ENCODE data around the gene TMEM62.
"Not testable (repeated sequence)": the region's sequence is repeated elsewhere in the genome, so short reads cannot be mapped to it uniquely, and the experiment has no call there.

TMEM62 gene

GRCh38 chr15:43177147-43177546, 43.8 kb downstream of the TMEM62 start:
- not testable (repeated sequence) for DNase-seq (ENCODE audit: low read depth, low spot score)

DNA sequence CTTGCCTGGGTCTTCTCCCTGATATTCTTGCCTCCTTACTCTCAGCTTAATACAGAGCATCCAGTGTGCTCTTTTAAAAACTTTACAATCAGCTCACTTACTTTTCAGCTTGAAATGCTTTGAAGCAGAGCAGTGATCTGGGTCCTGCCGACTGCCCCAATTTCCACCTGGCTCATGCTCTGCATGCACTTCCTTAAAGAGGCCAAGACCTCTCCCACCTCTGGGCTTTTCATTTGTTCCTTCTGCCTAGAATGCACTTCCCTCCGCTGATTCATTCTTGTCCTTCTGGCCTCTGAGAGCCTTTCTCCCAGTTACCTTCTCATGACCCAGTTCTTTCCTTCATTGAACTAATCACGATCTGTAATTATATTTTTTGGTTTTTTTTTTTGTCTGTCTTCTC, 49.9 kb downstream of the TMEM62 start:
- DNase-seq (ENCODE audit: low read depth, low spot score), result no peak

GRCh38 chr15:43184407-43185124, 51.2 kb downstream of the TMEM62 start:
- no peak for DNase-seq (ENCODE audit: low read depth, low spot score)

GRCh38 chr15:43185157-43186002, 52.0 kb downstream of the TMEM62 start, which contains the start of gene CCNDBP1:
CCNDBP1 (plus strand) TSS chr15:43185403; CDS start chr15:43185499, 96 bp downstream.
- DNase-seq (ENCODE audit: low read depth, low spot score), result peak; percentile 74

- no peak for DNase-seq (ENCODE audit: low read depth, low spot score)
These were observed 52.6 kb downstream of the TMEM62 start for GRCh38 chr15:43186003-43186353.

GRCh38 chr15:43187544-43188155, 54.3 kb downstream of the TMEM62 start:
- DNase-seq (ENCODE audit: low read depth, low spot score), result no peak

DNA sequence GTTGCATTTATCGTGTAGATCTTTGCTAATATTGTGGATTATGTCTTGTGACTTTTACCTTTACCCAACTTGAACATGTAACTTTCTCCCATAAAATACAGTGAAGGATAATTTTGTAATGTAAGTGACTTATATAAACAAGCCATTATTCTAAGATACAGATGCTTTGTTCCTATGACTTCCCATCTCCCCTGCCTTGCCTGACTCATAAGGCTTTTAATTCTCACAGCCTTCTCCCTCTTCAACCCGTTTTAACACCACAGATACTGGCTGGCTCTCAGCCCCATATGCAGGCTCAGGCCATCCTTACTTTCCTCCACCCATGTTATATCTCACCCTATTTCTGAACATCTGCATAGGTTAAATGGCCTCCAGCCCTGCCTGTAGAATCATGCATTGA, 55.9 kb downstream of the TMEM62 start:
- no peak for DNase-seq (ENCODE audit: low read depth, low spot score)

DNA sequence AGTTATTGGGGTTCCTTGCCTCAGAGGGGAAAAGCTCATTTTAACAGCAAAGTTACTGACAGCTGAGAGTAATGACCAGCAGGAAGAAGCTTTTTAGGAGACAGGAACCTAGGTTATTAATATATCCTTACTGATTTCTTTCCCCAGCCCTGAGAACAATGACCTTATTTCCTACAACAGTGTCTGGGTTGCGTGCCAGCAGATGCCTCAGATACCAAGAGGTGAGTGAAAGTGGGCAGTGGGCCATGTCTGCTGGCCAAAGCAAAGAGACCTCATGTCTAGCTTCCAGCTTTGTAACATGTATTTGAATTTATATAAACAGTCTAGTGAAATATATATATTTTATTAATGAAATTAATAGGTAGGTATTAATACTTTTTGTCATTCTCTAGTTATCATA, 56.8 kb downstream of the TMEM62 start:
- DNase-seq (ENCODE audit: low read depth, low spot score), result no peak

DNA sequence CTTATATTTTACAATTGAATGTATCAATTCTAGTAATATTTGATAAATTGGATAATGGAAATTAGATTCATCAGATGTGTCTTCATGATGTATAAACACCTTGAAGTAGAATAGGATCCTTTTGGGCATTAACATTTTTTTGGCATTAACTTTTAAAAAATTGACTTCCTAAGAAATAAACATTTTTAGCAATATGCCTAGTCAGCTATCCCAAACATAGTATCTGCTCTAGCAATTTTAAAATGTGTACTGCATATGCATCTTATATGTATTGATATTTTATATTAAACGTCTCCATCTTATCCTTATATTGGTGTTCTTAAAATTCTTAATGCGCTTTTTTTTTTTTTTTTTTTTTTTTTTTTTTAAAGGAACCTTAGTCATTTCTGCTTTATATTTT, 60.3 kb downstream of the TMEM62 start:
- no peak for DNase-seq (ENCODE audit: low read depth, low spot score)

DNA sequence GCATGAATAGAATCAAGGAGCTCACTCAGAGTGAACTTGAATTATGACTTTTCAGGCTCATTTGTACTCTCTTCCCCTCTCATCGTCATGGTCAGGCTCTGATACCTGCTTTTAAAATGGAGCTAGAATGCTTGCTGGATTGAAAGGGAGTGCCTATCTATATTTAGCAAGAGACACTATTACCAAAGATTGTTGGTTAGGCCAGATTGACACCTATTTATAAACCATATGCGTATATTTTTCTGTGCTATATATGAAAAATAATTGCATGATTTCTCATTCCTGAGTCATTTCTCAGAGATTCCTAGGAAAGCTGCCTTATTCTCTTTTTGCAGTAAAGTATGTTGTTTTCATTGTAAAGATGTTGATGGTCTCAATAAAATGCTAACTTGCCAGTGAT, 61.4 kb downstream of the TMEM62 start:
- DNase-seq (ENCODE audit: low read depth, low spot score), result no peak

DNA sequence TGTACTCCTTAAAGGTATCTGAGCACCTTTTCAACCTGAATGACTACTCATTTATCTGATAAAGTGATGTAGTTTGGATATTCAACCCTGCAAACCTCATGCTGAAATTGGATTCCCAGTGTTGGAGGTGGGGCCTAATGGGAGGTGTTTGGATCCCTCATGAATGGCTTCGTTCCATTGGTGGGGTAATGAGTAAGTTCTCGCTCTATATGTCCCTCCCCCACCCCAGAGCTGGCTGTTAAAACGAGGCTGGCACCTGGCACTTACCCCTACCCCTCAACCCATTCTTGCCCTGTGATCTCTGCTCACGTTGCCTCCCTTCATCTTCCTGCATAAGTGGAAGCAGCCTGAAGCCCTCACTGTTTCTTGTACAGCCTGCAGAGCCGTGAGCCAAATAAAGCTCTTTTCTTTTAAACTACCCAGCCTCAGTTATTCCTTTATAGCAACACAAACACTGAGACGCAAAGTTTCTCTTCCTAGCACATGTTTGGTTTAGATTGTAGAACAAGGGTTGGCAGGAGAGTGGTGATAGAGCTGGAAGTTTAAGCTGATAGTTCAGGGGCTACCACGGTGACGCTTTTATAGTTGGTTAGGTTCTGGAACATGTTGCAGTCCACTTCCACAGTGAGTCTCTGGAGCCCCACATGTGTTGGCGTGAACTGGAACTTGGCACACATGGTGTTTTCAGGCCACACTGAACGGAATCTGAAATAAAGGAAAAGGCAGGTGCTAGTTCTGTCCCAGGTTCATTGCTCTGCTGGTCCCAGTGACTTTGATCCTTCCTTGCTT, 63.6 kb downstream of the TMEM62 start:
- no peak for DNase-seq (ENCODE audit: low read depth, low spot score)

DNA sequence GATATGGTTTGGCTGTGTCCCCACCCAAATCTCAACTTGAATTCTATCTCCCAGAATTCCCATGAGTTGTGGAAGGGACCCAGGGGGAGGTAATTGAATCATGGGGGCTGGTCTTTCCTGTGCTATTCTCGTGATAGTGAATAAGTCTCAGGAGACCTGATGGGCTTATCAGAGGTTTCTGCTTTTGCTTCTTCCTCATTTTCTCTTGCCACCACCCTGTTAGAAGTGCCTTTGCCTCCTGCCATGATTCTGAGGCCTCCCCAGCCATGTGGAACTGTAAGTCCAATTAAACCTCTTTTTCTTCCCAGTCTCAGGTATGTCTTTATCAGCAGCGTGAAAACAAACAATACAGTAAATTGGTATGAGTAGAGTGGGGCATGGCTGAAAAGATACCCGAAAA, 64.4 kb downstream of the TMEM62 start:
- not testable (repeated sequence) for DNase-seq (ENCODE audit: low read depth, low spot score)

GRCh38 chr15:43198556-43198955, 65.2 kb downstream of the TMEM62 start:
- not testable (repeated sequence) for DNase-seq (ENCODE audit: low read depth, low spot score)

GRCh38 chr15:43198992-43199391, 65.6 kb downstream of the TMEM62 start:
- DNase-seq (ENCODE audit: low read depth, low spot score), result no peak

- DNase-seq (ENCODE audit: low read depth, low spot score), result no peak
These were observed 66.6 kb downstream of the TMEM62 start for GRCh38 chr15:43199945-43200488.

DNA sequence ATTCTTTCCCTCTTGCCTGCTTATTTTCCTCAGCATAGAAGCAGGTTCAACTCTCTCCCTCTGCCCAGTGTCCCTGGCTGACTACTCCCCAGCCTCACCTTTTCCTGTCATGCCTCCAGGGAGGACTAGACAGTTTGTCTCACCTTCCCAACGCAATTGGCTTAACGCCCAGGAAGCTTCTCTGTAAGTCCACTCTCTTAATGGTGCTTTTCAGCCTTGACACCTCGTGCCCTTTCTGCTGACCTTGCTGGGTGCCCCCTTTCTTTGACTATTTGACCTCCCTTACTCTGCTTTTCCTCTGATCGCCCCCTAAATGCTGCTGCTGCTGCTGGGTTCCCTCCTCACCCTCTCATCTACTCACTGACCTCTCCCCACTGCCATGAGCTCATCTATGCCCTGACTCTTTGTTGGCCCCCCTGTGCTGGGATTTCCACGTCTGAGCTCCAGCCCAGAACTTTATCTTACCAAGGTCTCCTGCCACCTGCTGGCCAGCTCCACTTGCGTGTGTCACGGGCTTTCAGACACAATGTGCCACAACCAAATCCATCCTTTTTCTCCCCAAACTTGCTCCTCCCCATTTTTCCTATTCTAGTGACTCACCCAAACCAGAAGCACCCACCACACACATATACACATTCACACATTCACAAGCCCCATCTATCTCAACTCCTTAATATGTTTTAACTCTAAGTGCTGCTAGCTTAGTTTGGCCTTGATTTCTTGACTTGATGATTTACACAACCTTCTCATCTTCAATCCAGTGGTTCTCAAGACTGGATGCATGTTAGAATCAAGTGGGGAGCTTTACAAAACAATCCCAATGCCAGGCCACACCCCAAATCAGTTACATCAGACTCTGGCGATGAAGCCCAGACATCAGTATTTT, 70.9 kb downstream of the TMEM62 start:
- DNase-seq (ENCODE audit: low read depth, low spot score), result no peak

- DNase-seq (ENCODE audit: low read depth, low spot score), result no peak
These were observed 72.7 kb downstream of the TMEM62 start for GRCh38 chr15:43206054-43206453.

- DNase-seq (ENCODE audit: low read depth, low spot score), result no peak
These were observed 73.6 kb downstream of the TMEM62 start for GRCh38 chr15:43207024-43207423.

DNA sequence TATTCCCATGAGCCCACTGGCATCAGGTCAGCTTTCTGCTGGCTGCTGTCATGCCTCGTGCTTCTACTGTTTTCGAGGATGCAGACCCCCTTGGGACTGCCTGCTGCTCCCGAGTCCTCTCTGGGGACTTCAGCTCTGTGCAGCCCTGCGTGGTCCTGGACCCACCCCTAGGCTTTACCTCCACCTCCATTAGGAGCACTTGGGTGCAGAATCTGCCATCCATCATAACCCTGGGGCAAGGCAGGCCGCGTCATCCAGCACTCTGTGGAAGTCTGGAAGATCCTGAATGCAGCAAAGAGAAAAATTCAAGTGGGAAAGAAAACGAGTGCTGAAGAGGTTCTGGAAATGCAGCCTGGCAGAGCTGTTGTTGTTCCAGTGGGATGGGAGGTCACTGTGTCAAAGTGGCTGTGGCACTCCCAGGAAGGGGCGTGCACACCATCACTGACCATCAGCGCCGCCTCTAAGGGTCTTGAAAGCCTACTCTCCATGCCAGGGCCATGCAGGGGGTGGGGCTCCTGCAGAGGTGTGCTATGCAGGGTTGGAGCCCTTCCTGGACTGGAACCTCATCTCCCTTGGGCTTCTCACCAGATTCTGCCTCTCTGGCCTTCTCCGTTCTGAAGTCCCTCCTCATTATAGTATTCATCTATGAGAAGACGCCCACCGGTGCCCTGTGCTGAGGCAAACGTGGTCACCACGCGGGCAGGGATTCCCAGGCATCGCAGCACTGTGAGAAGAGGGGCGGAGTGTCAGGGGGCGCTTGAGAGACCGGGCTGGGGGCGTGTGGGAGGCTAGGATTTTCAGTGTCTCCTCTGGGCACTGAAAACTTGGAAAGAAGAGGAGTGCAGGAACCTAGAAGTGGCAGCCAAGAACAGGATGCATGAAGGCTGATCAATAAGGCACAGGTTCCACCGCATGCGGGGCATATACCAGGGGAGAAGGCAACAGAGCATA, 74.9 kb downstream of the TMEM62 start:
- no peak for DNase-seq (ENCODE audit: low read depth, low spot score)

Data from iPS DF 19.7 (cell line).